ENCODE measurements around the gene CNTN4. TPM values are rescaled to one million over a fixed set of nuclear protein-coding genes. Genes with fewer than 3 reads are reported as not detected.

The CNTN4 gene
- total and polyA plus RNA-seq, 8 donors: 2.5 to 10.8 (median 5.1) TPM

DNA sequence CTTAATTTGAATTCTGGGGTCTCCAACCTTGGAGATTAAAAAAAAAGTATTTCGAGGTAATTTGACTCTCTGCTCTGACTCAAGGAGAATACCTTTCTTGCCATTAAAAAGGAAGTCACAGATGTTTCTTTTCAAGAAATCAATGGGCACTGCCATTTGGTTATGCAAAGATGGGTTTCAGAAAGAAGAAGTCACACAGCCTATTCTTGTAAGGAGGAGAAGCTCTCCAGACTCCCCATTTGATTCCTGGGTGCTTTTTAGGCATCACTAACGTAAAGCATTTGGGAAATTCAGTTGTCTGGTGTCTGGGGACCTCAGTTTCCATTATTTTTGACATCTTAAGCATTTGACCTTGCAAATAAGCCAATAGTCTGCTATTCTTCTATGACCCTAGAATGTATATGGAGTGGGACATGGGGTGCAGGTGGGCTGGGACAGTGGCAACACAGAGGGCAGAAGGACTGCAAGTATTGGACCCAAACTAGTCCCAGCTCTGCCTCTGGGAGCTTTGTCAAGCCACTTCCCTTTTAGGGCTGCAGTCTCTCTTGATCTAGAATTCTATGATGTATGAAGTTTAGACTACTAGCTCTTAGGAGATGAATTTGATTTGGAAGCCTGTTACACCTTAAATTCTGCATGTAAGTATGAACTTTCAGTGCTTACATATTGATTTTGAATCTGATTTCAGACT, 983.7 kb downstream of the CNTN4 start:
- H3K27ac ChIP-seq: no peak overlapping the region
- no peaks in the 10 kb centered on the region for H3K4me1 ChIP-seq
- TF ChIP-seq, protein P1, sequence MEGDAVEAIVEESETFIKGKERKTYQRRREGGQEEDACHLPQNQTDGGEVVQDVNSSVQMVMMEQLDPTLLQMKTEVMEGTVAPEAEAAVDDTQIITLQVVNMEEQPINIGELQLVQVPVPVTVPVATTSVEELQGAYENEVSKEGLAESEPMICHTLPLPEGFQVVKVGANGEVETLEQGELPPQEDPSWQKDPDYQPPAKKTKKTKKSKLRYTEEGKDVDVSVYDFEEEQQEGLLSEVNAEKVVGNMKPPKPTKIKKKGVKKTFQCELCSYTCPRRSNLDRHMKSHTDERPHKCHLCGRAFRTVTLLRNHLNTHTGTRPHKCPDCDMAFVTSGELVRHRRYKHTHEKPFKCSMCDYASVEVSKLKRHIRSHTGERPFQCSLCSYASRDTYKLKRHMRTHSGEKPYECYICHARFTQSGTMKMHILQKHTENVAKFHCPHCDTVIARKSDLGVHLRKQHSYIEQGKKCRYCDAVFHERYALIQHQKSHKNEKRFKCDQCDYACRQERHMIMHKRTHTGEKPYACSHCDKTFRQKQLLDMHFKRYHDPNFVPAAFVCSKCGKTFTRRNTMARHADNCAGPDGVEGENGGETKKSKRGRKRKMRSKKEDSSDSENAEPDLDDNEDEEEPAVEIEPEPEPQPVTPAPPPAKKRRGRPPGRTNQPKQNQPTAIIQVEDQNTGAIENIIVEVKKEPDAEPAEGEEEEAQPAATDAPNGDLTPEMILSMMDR (IDR thresholded peaks at IDR 0.05): no peak
- H3K9me3 ChIP-seq: no peaks in the 10 kb centered on the region
- H3K4me3 ChIP-seq: no peak overlapping the region
- DNase-seq (no peak), FAIRE-seq (no peak), ATAC-seq (no peak)
- no peaks in the 10 kb centered on the region for H3K27me3 ChIP-seq
- no peaks in the 10 kb centered on the region for H3K36me3 ChIP-seq
- intact Hi-C loops (cut with DNase I): no loop called here
- WGBS, 2 donors: 45 to 52% methylated on average over 2 of the region's 2 CpGs

- DNase-seq (no peak), FAIRE-seq (no peak), ATAC-seq (no peak)
- TF ChIP-seq, protein P1 (IDR thresholded peaks at IDR 0.05): no peak
- intact Hi-C loops (cut with DNase I): no loop called here
- Histone ChIP-seq H3K27me3 (no peaks in the 10 kb centered on the region), H3K27ac (no peak overlapping the region), H3K4me1 (no peaks in the 10 kb centered on the region), H3K9me3 (no peaks in the 10 kb centered on the region), H3K4me3 (no peak overlapping the region), H3K36me3 (no peaks in the 10 kb centered on the region)
- WGBS, 2 donors: 65 to 70% methylated on average over 3 of the region's 3 CpGs
These were observed 986.2 kb downstream of the CNTN4 start for GRCh38 chr3:3084890-3085289.

DNA sequence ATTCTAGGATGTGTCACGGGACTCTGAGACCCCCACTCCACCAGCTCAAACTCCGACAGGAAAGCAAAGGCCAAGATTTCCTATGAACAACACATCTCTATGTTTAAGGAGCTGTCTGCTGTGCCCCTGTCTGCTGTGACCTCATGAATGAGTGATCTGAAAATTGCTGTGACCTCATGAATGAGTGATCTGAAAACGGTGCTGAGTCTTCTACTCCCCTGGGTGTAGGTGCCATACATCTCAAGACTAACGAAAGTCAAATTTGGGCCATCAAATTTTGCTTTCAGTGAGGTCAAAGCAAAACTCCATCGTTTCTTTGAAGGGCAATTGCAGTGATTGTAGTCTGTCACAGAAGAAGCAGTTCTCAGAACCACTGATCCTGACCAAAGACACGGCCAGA, 987.1 kb downstream of the CNTN4 start:
- WGBS, 2 donors: 52 to 71% methylated on average over 6 of the region's 6 CpGs
- Histone ChIP-seq H3K9me3 (no peaks in the 10 kb centered on the region), H3K4me3 (no peak overlapping the region), H3K4me1 (no peaks in the 10 kb centered on the region), H3K36me3 (no peaks in the 10 kb centered on the region), H3K27me3 (no peaks in the 10 kb centered on the region), H3K27ac (no peak overlapping the region)
- DNase-seq (no peak), FAIRE-seq (no peak), ATAC-seq (no peak)
- TF ChIP-seq, protein P1 (IDR thresholded peaks at IDR 0.05): no peak
- intact Hi-C loops (cut with DNase I): no loop called here

- H3K9me3 ChIP-seq: no peaks in the 10 kb centered on the region
- no peak for ATAC-seq
- no peak overlapping the region for H3K4me3 ChIP-seq
- no peak overlapping the region for H3K27ac ChIP-seq
- intact Hi-C loops (cut with DNase I): no loop called here
- no peak for DNase-seq
- FAIRE-seq: no peak
- H3K36me3 ChIP-seq: no peaks in the 10 kb centered on the region
- H3K4me1 ChIP-seq: no peaks in the 10 kb centered on the region
- TF ChIP-seq, protein P1 (IDR thresholded peaks at IDR 0.05): no peak
- no peaks in the 10 kb centered on the region for H3K27me3 ChIP-seq
- 61 to 73% methylated on average over 6 of the region's 6 CpGs for WGBS, 2 donors
These were observed 987.6 kb downstream of the CNTN4 start for GRCh38 chr3:3086239-3086638.

GRCh38 chr3:3087279-3087678, 988.6 kb downstream of the CNTN4 start:
- H3K27me3 ChIP-seq: no peaks in the 10 kb centered on the region
- no peak overlapping the region for H3K4me3 ChIP-seq
- ATAC-seq: no peak
- TF ChIP-seq, protein P1 (IDR thresholded peaks at IDR 0.05): no peak
- intact Hi-C loops (cut with DNase I): no loop called here
- DNase-seq: no peak
- no peaks in the 10 kb centered on the region for H3K36me3 ChIP-seq
- H3K4me1 ChIP-seq: no peaks in the 10 kb centered on the region
- FAIRE-seq: no peak
- no peak overlapping the region for H3K27ac ChIP-seq
- H3K9me3 ChIP-seq: no peaks in the 10 kb centered on the region
